Activated CD4-positive, alpha-beta T cell treated with anti-CD3 and anti-CD28 coated beads, Interleukin-2, amount 50 U/mL, for 24 hours (primary cell): ENCODE measurements around the gene MGMT.

Experiments used
- DNase-seq, 2 donors: peaks; one replicate each; pipeline ENCODE4 v3.0.0-alpha.2; 2020; ENCODE audit warnings: low read depth in 1 of 2, low spot score in 1 of 2

The MGMT gene

DNA sequence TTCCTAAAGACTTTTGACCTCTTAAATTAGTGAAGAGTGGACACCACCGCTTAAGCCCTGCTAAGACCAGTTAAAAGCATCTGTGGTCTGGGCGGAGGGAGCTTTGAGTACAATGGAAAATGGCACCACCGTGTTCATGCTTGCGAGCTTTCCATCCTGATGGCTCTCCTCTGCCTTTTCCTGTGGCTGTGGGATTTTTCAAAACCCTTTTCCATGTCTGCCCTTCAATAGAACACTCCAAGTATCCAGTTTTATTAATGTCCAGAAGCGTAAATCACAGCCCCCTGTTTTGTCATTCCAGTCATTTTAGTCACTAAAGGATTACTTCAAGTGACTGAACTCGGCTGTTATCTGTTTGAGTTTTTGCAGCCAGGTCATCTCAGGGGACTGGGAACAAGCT is 181.8 kb downstream of the MGMT start:
- no peak for DNase-seq

DNA sequence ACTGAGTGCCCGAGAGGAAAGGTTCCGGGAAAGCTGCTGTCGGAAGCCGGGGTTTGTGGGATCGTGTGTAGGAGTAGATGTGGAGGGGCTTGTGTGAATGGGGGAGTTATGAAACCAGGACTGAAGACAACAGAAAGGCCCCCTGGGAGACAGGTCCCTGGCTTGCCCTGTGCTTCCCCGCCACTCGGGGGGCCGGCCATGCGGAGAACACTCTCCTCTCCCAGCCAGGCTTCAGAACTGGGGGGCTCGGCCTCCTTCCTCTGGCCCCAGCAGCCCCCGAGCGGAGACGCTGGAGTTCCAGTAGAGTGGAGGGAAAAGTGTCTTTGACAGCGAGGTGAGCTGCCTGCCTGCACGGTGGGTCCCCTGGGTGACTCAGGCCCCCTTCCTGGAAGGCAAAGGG is 185.0 kb downstream of the MGMT start:
- no peak for DNase-seq

DNA sequence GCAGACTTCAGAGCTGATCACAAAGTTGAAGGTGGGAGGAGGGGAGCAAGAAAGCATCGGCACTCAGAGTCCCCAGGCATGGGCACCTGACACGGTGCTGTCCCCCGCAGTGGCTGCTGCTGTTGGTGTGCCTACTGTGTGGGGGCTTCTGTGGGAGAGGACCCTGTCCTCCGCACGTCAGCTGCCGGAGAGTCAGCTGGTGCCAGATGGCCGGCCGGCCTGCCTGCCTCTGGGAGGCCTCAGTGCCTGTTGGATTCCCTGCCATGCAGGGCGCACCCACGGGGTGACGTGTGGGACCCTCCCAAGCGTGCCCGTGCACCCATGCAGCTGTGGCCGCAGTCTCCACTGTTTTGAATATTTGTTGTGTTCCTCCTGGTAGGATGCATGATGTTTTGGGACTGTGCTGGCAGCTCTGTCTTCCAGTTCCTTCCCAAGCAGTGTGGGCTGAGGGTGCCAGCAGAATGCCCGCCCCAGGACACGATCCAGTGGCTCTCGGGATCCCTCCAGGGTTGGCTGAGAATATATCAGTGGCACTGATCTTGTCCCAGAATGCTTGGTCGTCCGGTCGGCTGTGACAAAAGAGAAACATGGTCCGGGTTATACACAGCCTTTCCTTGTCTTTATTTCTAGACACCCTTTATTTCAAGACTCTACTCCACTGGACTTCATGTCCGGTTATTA is 185.6 kb downstream of the MGMT start:
- DNase-seq, result no peak

DNA sequence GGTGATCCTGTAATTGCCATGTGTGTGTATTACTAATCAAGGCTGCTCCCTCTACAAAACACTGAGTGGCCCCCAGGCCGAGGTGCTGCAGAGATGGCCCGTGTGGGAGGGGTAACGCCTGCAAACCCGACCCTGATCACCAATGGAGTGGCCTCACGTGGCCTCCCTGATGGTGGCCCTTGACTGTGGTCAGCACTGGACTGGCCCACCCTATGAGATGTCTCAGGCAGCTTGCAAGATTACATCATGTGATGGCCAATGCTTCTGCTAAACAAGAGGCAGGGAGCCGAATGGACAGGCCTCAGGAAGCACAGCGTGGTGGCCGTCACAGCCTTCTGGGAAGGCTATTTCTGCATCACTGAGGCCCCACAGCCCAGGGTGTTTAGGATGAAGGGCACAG is 186.4 kb downstream of the MGMT start:
- no peak for DNase-seq

DNA sequence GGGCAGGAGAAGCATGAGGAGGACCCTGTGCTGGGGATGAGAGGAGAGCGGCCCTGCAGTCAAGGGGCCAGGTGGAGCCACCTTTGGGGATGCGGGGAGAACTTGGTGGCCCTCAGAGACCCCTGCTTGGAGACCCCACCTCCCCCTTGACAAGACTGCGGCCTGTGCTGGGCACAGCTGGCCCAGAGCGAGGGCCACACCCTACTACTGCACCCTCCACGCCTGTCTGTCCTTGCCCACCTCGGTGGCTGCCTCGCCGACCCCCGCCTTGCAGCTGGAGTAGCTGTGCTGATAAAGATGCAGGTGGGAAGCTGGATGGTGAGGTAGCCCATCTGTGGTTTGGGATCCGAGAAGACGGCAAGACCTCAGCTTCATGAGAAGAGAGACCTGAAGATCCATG is 186.8 kb downstream of the MGMT start:
- DNase-seq, result no peak

DNA sequence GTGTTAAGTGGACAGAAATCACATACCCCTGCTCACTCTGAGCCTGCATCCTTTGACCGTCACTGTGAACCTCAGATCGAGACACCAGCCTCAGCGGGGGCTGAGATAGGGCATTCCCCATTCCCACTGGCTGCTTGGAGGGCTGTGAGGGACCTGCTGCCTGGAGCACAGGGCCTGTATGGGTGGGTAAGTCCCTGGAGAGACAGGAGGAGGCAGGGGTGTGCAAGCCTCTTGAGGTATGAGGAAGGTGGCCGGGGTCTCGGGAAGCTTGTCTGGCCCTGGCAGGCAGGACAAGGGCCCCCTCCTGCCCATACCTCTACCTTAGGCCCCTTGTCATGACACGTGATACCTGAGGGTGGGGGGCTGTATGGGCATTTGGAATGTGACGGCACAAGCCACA is 187.4 kb downstream of the MGMT start:
- DNase-seq, result no peak

DNA sequence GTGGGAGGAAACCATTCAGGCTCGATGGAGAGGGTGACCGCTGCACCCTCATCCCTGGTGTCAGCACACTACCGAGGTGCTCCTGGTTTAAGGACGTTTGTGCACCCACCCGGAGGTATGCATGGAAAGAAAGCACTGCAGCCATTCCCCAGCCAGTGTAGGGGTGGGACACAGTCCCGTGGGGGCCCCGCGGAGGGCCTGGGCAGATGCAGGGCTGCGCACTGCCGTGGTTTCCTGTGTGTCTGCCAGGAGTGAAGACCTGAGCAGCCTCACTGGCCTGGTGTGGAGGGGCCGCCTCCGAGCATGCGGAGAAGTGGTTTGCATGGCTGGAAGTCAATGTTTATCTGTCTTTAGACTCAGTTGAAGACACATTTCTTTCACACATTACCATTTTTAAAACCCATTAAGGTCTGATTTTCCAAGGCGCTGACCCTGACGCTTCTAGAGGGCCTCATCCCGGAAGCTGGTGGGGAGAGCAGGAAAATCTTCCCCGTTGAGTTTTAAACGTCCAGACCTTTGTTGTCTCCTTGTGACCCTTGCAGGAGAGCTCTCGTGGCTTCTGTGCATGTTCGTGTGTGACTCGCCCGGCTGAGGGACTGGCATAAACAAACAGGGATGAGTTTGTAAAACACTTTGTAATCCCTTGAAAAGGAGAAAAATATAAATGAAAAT is 188.1 kb downstream of the MGMT start:
- no peak for DNase-seq

DNA sequence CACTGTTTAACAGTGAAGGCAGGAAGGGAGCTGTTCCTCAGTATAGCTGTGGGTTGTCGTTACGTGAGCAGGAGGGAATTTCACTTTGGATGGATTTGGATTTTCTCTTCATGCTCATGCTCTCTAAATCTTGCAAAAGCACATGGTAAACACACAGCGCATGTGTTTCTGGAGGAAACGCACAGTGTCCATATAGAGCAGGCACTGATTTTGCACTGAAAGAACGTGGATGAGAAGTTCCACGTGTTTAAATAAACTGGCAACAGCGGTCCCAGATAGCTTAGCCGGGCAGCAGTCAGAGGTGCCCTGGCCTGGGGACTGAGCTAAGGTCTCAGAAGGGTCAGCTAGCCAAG is 188.6 kb downstream of the MGMT start:
- DNase-seq, result no peak

DNA sequence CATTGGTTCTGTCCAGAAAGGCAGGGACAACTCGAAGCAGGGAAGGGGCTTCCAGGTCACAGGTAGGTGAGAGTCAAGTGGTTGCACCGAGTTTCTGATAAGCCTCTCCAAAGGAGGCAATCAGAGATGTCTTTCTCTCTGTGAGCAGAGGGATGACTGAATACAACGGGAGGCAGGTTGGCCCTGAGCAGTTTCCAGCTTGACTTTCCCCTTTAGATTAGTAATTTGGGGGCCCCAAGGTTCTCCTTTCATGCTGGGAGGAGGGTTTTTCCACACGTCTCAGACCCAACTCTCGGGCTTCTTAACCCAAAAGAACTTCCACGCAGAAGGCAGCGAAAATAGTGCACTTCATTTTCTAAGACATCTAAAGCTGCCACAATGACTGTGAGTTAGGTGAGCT is 189.6 kb downstream of the MGMT start:
- DNase-seq, result no peak

DNA sequence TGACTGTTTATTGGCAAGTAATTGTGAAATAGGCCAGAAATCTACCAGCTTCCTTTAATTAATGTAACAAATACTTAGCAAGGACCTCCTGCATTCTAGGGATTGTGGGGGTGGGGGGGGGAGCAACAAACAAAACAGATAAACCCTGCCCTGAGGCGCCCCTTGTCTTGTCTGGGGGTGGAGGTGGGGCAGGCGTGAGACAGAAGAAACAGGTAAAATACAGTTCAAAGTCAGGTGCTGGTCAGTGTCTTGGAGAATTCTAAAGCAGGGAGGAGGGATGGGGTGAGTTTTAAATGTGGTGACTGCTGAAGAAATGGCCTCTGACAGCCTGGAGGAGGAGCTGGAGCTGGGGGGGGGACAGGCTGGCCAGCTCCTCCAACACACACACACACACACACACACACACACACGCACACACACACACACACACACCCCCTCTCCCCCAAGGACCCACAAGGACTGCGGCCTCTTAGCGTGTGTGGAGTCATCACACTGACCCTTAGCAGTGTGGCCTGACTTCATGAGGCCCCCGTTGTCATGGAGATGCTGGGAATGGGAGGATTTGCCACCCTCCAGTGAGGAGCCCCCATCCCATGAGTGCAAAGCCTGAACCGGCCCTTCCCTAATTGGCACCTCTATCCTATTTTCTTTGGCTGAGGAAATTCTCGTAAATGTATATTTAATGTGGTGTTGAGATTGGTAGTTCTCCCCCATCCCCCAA is 190.4 kb downstream of the MGMT start:
- no peak for DNase-seq

DNA sequence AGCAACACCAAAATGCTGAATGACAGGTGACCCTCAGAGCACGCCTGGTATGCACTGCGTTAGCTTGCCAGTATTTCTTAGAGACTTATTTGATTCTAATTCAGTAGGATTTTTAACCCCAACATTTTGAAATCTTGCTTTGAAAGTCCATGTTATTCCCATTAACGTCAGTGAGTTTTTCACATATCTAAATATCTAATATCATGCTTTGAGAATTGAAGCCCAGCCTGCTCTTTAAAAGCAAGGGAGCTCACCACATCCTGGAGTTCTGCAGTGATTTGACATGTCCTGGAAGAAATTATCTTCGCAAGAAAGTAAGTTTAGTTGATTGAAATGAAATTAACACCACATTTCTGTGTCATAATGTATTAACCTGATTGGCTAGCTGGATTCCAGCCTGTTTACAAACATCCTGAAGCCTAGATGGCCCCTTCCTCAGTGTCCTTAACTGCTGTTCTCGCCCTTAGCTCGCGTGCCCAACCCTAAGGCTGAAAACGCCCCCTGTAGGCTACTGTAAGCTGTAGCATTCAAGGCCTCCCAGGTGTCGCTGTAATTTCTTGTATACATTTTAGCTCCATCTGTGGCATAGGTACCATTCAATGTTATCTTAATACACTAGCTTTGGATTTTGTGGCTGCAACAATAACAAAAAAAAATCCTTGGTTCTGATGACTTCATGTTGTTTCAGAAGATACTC is 191.5 kb downstream of the MGMT start:
- no peak for DNase-seq

DNA sequence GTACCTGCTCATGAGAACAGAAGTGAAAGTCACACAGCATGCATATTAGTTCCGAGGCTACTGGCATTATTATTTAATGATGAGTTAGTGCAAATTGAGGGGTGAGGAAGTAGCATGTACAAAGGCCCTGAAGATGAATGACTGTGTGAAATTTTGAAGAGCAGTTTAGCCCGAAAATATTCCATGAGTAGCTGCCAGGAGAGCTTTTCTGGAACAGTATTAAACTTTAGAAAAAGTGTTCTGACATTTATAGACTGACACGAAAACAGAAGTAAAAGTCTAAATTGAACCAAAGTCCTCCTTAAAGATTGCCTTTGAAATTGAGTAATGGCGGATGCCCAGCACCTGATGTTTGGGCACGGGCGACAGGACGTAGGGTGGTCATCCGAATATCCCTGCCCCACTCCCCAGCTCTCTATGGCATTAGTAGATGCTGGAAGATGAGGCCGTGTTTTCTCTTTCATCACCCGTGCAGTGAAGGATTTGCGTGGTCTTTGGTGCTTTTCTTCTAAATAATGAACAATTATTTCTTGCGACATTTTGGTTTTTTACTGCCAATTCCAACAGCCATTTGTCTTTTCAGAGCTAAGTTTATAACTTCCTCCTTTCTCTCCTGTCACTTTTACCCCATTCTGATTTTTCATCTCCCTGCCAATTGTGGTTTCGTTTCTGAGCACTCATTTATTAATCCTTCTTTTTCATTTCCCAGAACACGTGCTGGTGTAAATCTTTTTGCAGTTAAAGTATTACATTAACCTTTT is 192.6 kb downstream of the MGMT start:
- no peak for DNase-seq

DNA sequence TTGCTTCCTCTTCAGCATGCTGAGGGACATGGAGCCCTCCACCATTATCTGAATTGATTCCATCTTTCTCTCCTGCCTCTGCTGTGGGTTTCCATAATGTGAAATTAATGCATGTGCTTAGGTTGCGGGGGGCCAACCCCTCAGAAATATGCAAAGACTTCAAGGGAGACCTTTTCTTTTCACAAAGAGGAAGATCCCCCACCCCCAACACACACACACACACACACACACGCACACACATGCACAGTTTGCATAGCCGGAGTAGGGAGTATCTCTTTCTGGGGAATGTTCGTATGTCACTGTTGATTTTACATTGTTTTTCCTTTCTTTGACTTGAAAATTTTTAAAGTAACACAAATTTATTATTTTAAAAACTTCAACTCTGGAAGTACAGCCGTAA is 193.5 kb downstream of the MGMT start:
- no peak for DNase-seq

DNA sequence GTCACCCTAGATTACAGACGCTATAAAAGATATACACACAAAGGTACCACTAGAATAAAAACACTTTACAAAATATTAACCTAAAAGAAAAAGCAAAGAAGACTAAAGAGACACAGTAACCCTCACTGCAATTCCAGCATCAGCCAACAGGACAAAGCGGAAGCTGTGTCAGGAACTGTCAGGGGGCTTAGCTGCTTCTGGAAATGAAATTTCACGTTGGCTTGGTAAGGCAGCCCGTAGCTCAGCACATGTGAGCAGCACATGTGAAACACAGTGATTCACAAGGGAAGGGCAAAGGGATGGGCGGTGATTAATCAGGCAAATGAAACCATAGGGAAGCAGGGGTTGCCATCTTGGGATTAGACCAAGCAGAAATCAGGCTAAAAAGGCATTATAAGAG is 195.4 kb downstream of the MGMT start:
- no peak for DNase-seq

DNA sequence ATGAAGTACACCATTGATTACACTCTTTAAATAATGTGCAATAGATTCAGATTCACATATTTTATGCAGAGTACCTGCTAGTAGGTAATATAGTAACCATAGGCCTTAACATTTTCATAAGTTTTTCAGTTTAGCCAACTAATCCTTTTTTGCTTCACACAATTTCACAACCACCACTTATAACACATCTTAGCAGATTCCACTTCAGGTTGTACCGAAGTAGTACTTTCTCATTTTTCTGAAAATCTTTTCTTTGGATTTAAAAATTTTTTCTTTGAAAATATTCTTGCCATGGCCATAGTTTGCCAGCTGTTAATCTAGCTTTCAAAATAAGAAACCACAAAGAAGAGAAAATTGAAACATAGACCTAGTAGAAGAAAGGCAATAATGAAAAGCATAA is 203.1 kb downstream of the MGMT start:
- no peak for DNase-seq

DNA sequence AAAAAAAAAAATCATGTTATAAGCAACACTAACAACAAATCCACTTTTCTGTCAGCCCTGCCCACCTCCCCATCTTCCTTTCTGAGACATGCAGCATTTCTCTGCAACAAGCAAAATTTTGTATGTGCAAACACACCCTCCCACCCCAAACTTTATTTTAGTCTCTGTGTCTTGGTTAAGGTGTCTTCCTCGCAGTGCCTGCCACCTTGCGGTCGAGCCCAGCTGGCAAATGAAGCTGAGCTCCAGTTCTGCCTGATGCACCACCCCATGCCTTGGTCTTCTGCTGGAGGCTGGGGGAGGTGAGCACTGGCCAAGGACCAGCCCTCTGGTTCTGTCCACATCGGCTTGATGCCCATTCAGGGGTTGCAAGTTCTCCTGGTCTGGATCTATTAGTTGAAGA is 206.3 kb downstream of the MGMT start:
- DNase-seq, result no peak

DNA sequence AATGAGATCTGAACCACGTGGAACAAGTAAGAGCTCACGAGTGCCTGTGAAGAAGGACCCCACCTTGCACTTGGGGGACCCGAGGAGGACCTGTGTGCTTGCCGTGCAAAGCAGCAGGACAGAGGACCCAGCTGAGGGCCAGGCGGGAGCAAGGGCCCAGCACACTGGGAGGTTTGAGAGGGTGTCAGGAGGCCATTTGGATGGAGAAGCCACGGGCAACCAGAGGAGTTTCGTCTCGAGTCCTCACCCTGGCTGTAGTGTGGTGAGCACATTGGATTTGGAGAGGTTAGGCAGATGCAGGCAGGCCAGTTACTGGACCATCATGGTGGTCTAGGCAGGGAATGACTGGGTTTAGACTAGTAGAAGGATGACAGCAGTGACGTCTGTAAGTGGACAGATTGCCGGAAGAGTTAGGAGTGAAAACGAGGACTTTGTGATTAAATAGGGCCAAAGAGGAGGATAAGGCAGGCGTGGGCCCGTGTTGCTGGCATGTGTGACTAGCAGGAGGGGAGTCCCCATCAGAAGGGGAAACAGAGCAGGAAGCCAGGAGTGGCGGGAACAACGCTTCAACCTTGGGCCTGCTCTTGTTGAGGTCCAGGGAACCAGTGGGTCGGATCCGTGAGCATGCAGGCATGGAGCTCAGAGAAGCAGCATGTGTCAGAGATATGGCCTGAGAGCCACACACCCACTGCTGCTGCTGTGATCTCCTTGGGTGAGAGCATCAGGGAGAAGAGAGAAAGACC is 208.2 kb downstream of the MGMT start:
- no peak for DNase-seq

DNA sequence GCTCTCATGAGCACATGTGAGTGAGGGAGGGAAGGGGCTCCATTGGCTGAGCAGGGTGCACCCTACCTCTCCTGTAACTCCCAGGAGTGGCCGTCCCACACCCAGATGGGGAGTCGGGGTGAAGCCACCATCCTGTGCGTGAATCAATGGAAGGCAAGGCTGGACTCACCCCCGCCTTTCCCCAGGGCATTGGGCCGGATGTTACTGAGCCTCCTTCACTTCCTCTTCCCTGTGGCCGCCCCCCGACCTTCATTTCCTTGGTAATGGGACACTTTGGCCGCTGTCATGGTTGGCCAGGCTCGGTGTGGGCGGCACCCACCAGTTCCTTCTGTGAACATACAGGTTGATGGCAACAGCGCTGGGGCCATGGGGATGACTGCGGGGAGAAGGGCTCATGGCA is 209.0 kb downstream of the MGMT start:
- DNase-seq, result no peak

DNA sequence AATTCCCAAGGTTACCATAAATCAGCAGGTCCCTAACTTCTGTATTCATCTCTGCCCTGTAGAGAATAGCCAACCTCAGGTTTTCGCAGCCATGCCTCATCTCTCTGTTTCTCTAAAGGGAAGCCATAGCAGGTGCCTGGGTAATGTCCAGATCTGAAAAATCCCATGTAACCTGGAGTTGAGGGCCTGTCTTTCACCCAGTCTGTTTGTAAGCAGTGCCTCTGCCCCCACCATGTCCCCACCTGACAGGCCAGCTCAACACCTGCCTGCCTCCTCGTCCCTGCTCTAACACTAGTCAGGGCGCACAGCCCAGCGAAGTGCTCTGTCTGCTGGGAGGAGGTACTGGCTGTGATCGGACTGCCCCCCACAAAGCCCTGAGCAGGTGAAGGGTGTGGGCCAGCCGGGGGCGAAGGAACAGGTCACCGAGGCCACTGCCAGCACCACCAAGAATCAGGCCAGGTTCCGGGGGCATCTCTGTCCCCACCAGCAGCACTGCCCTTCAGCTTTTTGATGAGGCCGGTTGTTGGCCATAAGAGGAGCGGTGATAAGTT is 210.4 kb downstream of the MGMT start:
- DNase-seq, result no peak

DNA sequence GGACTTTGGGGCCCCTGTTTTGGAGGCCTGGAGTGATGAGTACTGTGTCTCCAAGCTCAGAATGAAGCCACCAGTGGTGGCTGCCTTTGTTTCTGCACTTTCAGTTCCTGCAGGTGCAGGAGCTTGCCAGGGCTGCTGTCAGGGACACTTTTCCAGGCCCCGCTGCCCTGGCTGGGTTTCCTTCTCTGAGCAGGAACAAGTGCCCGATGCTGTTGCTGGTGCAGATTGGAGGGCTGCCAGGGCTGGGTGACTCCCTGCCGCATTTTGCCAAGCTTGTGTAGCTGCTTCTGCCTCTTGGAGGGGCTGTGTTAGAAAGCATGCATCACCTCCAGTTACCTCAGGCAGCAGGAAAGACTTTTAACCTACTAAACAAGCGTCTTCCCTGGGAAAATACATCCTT is 211.1 kb downstream of the MGMT start:
- no peak for DNase-seq
